ENCODE measurements around the gene NPAT. TPM values are rescaled to one million over a fixed set of nuclear protein-coding genes. Genes with fewer than 3 reads are reported as not detected.

The NPAT gene
- total and polyA plus RNA-seq, 4 donors, result 1.6 to 12.7 (median 5.9) TPM

GRCh38 chr11:108242422-108242821 is 20.0 kb upstream of the NPAT start (continued):
- TF ChIP-seq, protein P1, sequence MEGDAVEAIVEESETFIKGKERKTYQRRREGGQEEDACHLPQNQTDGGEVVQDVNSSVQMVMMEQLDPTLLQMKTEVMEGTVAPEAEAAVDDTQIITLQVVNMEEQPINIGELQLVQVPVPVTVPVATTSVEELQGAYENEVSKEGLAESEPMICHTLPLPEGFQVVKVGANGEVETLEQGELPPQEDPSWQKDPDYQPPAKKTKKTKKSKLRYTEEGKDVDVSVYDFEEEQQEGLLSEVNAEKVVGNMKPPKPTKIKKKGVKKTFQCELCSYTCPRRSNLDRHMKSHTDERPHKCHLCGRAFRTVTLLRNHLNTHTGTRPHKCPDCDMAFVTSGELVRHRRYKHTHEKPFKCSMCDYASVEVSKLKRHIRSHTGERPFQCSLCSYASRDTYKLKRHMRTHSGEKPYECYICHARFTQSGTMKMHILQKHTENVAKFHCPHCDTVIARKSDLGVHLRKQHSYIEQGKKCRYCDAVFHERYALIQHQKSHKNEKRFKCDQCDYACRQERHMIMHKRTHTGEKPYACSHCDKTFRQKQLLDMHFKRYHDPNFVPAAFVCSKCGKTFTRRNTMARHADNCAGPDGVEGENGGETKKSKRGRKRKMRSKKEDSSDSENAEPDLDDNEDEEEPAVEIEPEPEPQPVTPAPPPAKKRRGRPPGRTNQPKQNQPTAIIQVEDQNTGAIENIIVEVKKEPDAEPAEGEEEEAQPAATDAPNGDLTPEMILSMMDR (IDR thresholded peaks at IDR 0.05; ENCODE audit: low read depth, low read length, missing input control), result no peak
- TF ChIP-seq RXRA (IDR thresholded peaks at IDR 0.05) (no peak), GABPA (IDR thresholded peaks at IDR 0.05 in 1 of 2, conservative IDR thresholded peaks at IDR 0.05 in 1 of 2) (no peak), JUND (IDR thresholded peaks at IDR 0.05) (no peak)
- TF ChIP-seq, protein P2, sequence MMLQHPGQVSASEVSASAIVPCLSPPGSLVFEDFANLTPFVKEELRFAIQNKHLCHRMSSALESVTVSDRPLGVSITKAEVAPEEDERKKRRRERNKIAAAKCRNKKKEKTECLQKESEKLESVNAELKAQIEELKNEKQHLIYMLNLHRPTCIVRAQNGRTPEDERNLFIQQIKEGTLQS (IDR thresholded peaks at IDR 0.05), result no peak

- Histone ChIP-seq H3K9ac (ENCODE audit: low read depth in 1 of 2, low read length in 2 of 2) (no peak overlapping the region), H3K27ac (ENCODE audit: low read depth in 1 of 2, low read length in 2 of 2) (no peak overlapping the region), H3K27me3 (ENCODE audit: control insufficient read depth in 4 of 4, insufficient read depth in 4 of 4, low read length in 3 of 4) (no peaks in the 10 kb centered on the region), H3K9me3 (ENCODE audit: control insufficient read depth in 4 of 4, low read length in 3 of 4) (no peaks in the 10 kb centered on the region), H3K36me3 (ENCODE audit: control insufficient read depth in 4 of 4, insufficient read depth in 3 of 4, low read depth in 1 of 4, low read length in 3 of 4) (peaks cover 4 to 15% (median 14%) of the 10 kb centered on the region in 4 donors), H3K4me1 (ENCODE audit: control insufficient read depth in 4 of 4, insufficient read depth in 4 of 4, low read length in 3 of 4) (no peaks in the 10 kb centered on the region), H3K4me3 (ENCODE audit: low read depth in 1 of 3, low read length in 3 of 3) (no peak overlapping the region)
- TF ChIP-seq SP1 (IDR thresholded peaks at IDR 0.05), result no peak
- TF ChIP-seq, protein P2 (IDR thresholded peaks at IDR 0.05), result no peak
- no peak for TF ChIP-seq NR2F2 (IDR thresholded peaks at IDR 0.05)
- TF ChIP-seq RAD21 (IDR thresholded peaks at IDR 0.05), result no peak
- TF ChIP-seq FOXA2 (IDR thresholded peaks at IDR 0.05), result no peak
- no peak for TF ChIP-seq HNF4A (conservative IDR thresholded peaks at IDR 0.05)
- TF ChIP-seq HNF4G (IDR thresholded peaks at IDR 0.05), result no peak
- TF ChIP-seq EGR1 (IDR thresholded peaks at IDR 0.05; ENCODE audit: low read depth in 2 of 2), result no peak
- TF ChIP-seq YY1 (IDR thresholded peaks at IDR 0.05), result no peak
- TF ChIP-seq MAX (IDR thresholded peaks at IDR 0.05), result no peak
- no peak for TF ChIP-seq TAF1 (conservative IDR thresholded peaks at IDR 0.05)
- TF ChIP-seq, protein P3, sequence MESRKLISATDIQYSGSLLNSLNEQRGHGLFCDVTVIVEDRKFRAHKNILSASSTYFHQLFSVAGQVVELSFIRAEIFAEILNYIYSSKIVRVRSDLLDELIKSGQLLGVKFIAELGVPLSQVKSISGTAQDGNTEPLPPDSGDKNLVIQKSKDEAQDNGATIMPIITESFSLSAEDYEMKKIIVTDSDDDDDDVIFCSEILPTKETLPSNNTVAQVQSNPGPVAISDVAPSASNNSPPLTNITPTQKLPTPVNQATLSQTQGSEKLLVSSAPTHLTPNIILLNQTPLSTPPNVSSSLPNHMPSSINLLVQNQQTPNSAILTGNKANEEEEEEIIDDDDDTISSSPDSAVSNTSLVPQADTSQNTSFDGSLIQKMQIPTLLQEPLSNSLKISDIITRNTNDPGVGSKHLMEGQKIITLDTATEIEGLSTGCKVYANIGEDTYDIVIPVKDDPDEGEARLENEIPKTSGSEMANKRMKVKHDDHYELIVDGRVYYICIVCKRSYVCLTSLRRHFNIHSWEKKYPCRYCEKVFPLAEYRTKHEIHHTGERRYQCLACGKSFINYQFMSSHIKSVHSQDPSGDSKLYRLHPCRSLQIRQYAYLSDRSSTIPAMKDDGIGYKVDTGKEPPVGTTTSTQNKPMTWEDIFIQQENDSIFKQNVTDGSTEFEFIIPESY (IDR thresholded peaks at IDR 0.05), result no peak
- no peak for TF ChIP-seq JUND (IDR thresholded peaks at IDR 0.05)
- DNase-seq (ENCODE audit: low spot score), result no peak
- WGBS, result 89% methylated on average over 4 of the region's 4 CpGs
Measured at GRCh38 chr11:108241330-108242037, 19.0 kb upstream of the NPAT start.

- TF ChIP-seq FOXA2 (IDR thresholded peaks at IDR 0.05) (no peak), GABPA (IDR thresholded peaks at IDR 0.05 in 1 of 2, conservative IDR thresholded peaks at IDR 0.05 in 1 of 2) (no peak), EGR1 (IDR thresholded peaks at IDR 0.05; ENCODE audit: low read depth in 2 of 2) (no peak), FOXA1 (IDR thresholded peaks at IDR 0.05) (no peak), RAD21 (IDR thresholded peaks at IDR 0.05) (no peak), TAF1 (conservative IDR thresholded peaks at IDR 0.05) (no peak)
- TF ChIP-seq, protein P2 (IDR thresholded peaks at IDR 0.05), result no peak
- TF ChIP-seq, protein P1 (IDR thresholded peaks at IDR 0.05; ENCODE audit: low read depth, low read length, missing input control), result no peak
- Histone ChIP-seq H3K27ac (ENCODE audit: low read depth in 1 of 2, low read length in 2 of 2) (no peak overlapping the region), H3K4me3 (ENCODE audit: low read depth in 1 of 3, low read length in 3 of 3) (no peak overlapping the region), H3K4me1 (ENCODE audit: control insufficient read depth in 4 of 4, insufficient read depth in 4 of 4, low read length in 3 of 4) (no peaks in the 10 kb centered on the region), H3K36me3 (ENCODE audit: control insufficient read depth in 4 of 4, insufficient read depth in 3 of 4, low read depth in 1 of 4, low read length in 3 of 4) (peaks cover 4 to 21% (median 16%) of the 10 kb centered on the region in 4 donors), H3K9ac (ENCODE audit: low read depth in 1 of 2, low read length in 2 of 2) (no peak overlapping the region), H3K27me3 (ENCODE audit: control insufficient read depth in 4 of 4, insufficient read depth in 4 of 4, low read length in 3 of 4) (no peaks in the 10 kb centered on the region), H3K9me3 (ENCODE audit: control insufficient read depth in 4 of 4, low read length in 3 of 4) (no peaks in the 10 kb centered on the region)
- DNase-seq (ENCODE audit: low spot score), result no peak
Measured at GRCh38 chr11:108239076-108239475, 16.6 kb upstream of the NPAT start.

Measured in liver (tissue), 9 donors.